HepG2 (cell line): ENCODE measurements around the gene PLAGL2.

Experiments
- CTCF ChIP-seq: sonication (generic); formaldehyde crosslinking; IDR thresholded peaks from 2 replicates; pipeline ENCODE4 v1.5.0; 2020; ENCODE audit warnings: mild to moderate bottlenecking, missing genetic modification reagents, moderate library complexity
- HNRNPUL1 ChIP-seq: fragments of 200-400 bp; formaldehyde crosslinking; IDR thresholded peaks from 2 replicates; pipeline ENCODE4 v1.6.1; 2017; ENCODE audit warnings: low read depth, mild to moderate bottlenecking, low read length, moderate library complexity
- MED13 ChIP-seq: sonication (generic); formaldehyde crosslinking; IDR thresholded peaks from 2 replicates; pipeline ENCODE4 v1.5.0; 2020; ENCODE audit warnings: missing genetic modification reagents
- TCF7 ChIP-seq: sonication (generic); IDR thresholded peaks from 2 replicates; pipeline ENCODE4 v1.6.1; 2016; ENCODE audit warnings: antibody characterized with exemption, low read depth
- ZBTB43 ChIP-seq: sonication (generic); formaldehyde crosslinking; conservative IDR thresholded peaks from 2 replicates; pipeline ENCODE4 v1.4.0; 2020; ENCODE audit warnings: missing genetic modification reagents
- ZBTB7A ChIP-seq: sonication (generic); formaldehyde crosslinking; IDR thresholded peaks from 2 replicates; pipeline ENCODE4 v1.8.0; 2022; ENCODE audit warnings: mild to moderate bottlenecking, missing genetic modification reagents
- ZGPAT ChIP-seq: IDR thresholded peaks from 2 replicates; pipeline ENCODE4 v1.6.1; 2016; ENCODE audit warnings: mild to moderate bottlenecking
- ZNF274 ChIP-seq: sonication (generic); formaldehyde crosslinking; IDR thresholded peaks from 2 replicates; pipeline ENCODE4 v1.5.1; 2020; ENCODE audit warnings: mild to moderate bottlenecking, missing genetic modification reagents

GRCh38 chr20:32168184-32168910, 39.2 kb downstream of the PLAGL2 start:
- TF ChIP-seq CTCF (CRISPR knock-in tag) (no peak), ZGPAT (no peak), HNRNPUL1 (no peak), ZBTB43 (CRISPR knock-in tag) (no peak), MED13 (CRISPR knock-in tag) (no peak), ZNF274 (CRISPR knock-in tag) (no peak), ZBTB7A (no peak), TCF7 (no peak)
